Neuronal stem cell (in vitro differentiated cells): Measurements from ENCODE around the gene DECR2.

Experiments used
- DNase-seq: peaks from one replicate; pipeline ENCODE4 v3.0.0-alpha.2; 2013; ENCODE audit warnings: low spot score
- H2AFZ ChIP-seq: one replicate; pipeline ENCODE4 v1.6.1; 2013; ENCODE audit warnings: mild to moderate bottlenecking, low read length, inconsistent platforms
- H2AK5ac ChIP-seq: 2 replicates; pipeline ENCODE4 v1.6.1; 2013; ENCODE audit warnings: low read depth, mild to moderate bottlenecking, inconsistent platforms, low read length, moderate library complexity, mixed read lengths
- H2BK120ac ChIP-seq: 2 replicates; pipeline ENCODE4 v1.6.1; 2013; ENCODE audit warnings: low read depth, mild to moderate bottlenecking, inconsistent platforms, low read length, moderate library complexity, mixed read lengths
- H2BK12ac ChIP-seq: one replicate; pipeline ENCODE4 v1.6.1; 2013; ENCODE audit warnings: low read length, inconsistent platforms
- H2BK15ac ChIP-seq: 2 replicates; pipeline ENCODE4 v1.6.1; 2013; ENCODE audit warnings: mild to moderate bottlenecking, low read length, inconsistent platforms, mixed read lengths
- H2BK5ac ChIP-seq: one replicate; pipeline ENCODE4 v1.6.1; 2013; ENCODE audit warnings: inconsistent platforms, mild to moderate bottlenecking, low read length, moderate library complexity
- H3K14ac ChIP-seq: one replicate; pipeline ENCODE4 v1.6.1; 2013; ENCODE audit warnings: low read length, inconsistent platforms
- H3K18ac ChIP-seq: 2 replicates; pipeline ENCODE4 v1.6.1; 2013; ENCODE audit warnings: low read length, inconsistent platforms
- H3K23ac ChIP-seq: 2 replicates; pipeline ENCODE4 v1.6.1; 2013; ENCODE audit warnings: low read depth, mild to moderate bottlenecking, mixed read lengths, low read length, inconsistent platforms; ENCODE audit not compliant: poor library complexity
- H3K27ac ChIP-seq: replicated peaks from 3 replicates; pipeline ENCODE4 v1.5.1; 2013; ENCODE audit warnings: low read length, inconsistent platforms
- H3K27me3 ChIP-seq, 3 experiments: 2 replicates each; pipeline ENCODE4 v1.6.1; 2013; ENCODE audit warnings: low read length in 3 of 3, mild to moderate bottlenecking in 2 of 3, inconsistent platforms in 1 of 3, low read depth in 1 of 3, mixed read lengths in 1 of 3, moderate library complexity in 1 of 3; ENCODE audit not compliant: control insufficient read depth in 3 of 3, insufficient read depth in 3 of 3
- H3K36me3 ChIP-seq, 2 donors: replicated peaks in 1 of 2; 2 replicates each; pipeline ENCODE4 v1.6.1; 2013; ENCODE audit warnings: low read length in 2 of 2; ENCODE audit not compliant: control insufficient read depth in 2 of 2, insufficient read depth in 2 of 2
- H3K4ac ChIP-seq: 2 replicates; pipeline ENCODE4 v1.6.1; 2013; ENCODE audit warnings: inconsistent platforms, mild to moderate bottlenecking, low read length, moderate library complexity
- H3K4me1 ChIP-seq, 2 donors: 1 replicate in 1 of 2; 2 replicates in 1 of 2; pipeline ENCODE4 v1.6.1; 2013; ENCODE audit warnings: low read length in 2 of 2, low read depth in 1 of 2; ENCODE audit not compliant: control insufficient read depth in 2 of 2, insufficient read depth in 1 of 2
- H3K4me2 ChIP-seq: one replicate; pipeline ENCODE4 v1.6.1; 2013; ENCODE audit warnings: mild to moderate bottlenecking, low read length, inconsistent platforms; ENCODE audit not compliant: insufficient read depth, poor library complexity, severe bottlenecking
- H3K4me3 ChIP-seq, 2 donors: 2 replicates each; pipeline ENCODE4 v1.5.1; 2013; ENCODE audit warnings: low read length in 2 of 2, mild to moderate bottlenecking in 2 of 2, inconsistent platforms in 1 of 2, moderate library complexity in 1 of 2
- H3K79me1 ChIP-seq: one replicate; pipeline ENCODE4 v1.6.1; 2013; ENCODE audit warnings: low read depth, mild to moderate bottlenecking, inconsistent platforms, low read length, moderate library complexity
- H3K9ac ChIP-seq: one replicate; pipeline ENCODE4 v1.6.1; 2013; ENCODE audit warnings: mild to moderate bottlenecking, low read depth, low read length, inconsistent platforms; ENCODE audit not compliant: poor library complexity
- H3K9me3 ChIP-seq, 2 donors: replicated peaks in 1 of 2; 2 replicates each; pipeline versions ENCODE3 to v1.6.1; 2013; ENCODE audit warnings: low read length in 2 of 2, mild to moderate bottlenecking in 2 of 2, inconsistent platforms in 1 of 2, low read depth in 1 of 2, mixed read lengths in 1 of 2, moderate library complexity in 1 of 2; ENCODE audit not compliant: control insufficient read depth in 2 of 2, insufficient read depth in 1 of 2
- H4K8ac ChIP-seq: one replicate; pipeline ENCODE4 v1.6.1; 2013; ENCODE audit warnings: low read depth, mild to moderate bottlenecking, inconsistent platforms, low read length, moderate library complexity
- H4K91ac ChIP-seq: one replicate; pipeline ENCODE4 v1.6.1; 2013; ENCODE audit warnings: low read length, low read depth, mild to moderate bottlenecking, inconsistent platforms; ENCODE audit not compliant: poor library complexity
- WGBS, 2 donors: extraction: QIAGEN DNeasy Blood & Tissue Kit; methylation state at CpG; one replicate each; pipeline ENCODE4 v1.1.7; 2013; ENCODE audit warnings: missing lambda C conversion rate in 2 of 2, mixed read lengths in 1 of 2; ENCODE audit not compliant: insufficient read length in 2 of 2, insufficient replicate concordance in 1 of 2; ENCODE audit errors: extremely low coverage in 2 of 2; 5-methylcytosine and 5-hydroxymethylcytosine counted together

The DECR2 gene

DNA sequence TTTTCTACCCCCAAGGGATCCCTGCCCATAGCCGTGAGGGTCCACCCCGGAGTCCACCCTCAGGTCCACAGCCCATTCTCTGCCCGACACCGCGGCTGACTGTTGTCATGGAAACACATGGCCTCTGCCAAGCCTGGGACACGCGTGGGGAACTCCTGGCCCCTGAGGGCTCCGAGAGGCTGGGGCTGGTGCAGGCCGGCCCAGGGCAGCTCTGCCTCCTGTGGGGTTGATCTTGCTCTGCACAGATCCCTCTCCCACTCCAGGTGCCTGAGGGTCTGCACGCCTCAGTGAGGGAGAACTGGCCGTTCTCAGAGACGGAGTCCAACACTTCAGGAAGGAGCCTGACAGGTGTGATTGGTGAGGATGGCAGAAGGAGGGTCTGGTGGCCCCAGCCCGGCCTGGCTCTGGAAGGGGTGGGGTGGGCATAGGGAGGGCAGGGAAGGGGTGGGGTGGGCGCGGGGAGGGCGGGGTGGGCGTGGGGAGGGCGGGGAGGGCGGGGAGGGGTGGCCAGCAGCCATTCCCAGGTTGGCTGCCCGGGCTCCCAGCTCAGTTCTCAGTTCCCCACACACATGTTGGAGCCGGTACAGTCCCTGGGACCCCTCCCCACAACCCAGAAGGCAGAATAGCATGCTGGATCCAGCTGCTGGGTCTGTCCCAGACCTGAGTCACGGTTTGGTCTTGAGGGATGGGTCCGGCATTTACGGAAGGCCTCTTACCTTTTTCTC lies 37.8 kb upstream of the DECR2 start:
- Histone ChIP-seq H3K27ac (no peak overlapping the region), H3K27me3 (peaks cover 0 to 2% (median 0%) of the 10 kb centered on the region in 3 experiments), H3K79me1 (no peaks in the 10 kb centered on the region), H2BK12ac (no peak overlapping the region), H3K18ac (no peak overlapping the region), H2BK5ac (no peak overlapping the region), H4K8ac (no peak overlapping the region), H2BK15ac (peak overlapping the region; percentile 64), H3K9ac (no peak overlapping the region), H2AFZ (peak overlapping the region; percentile 1), H3K9me3 (no peaks in the 10 kb centered on the region), H3K4me1 (peaks cover 0 to 11% of the 10 kb centered on the region in 2 donors), H3K4ac (no peak overlapping the region), H3K14ac (no peak overlapping the region), H3K4me3 (no peak overlapping the region), H3K23ac (peak overlapping the region; percentile 73), H4K91ac (no peak overlapping the region), H2AK5ac (peak overlapping the region; percentile 98), H2BK120ac (peak overlapping the region; percentile 72), H3K4me2 (no peak overlapping the region), H3K36me3 (peaks cover 21 to 29% of the 10 kb centered on the region in 2 donors)
- DNase-seq, result no peak
- WGBS, 2 donors, result no CpG with 5 or more reads among the region's 24 CpGs

DNA sequence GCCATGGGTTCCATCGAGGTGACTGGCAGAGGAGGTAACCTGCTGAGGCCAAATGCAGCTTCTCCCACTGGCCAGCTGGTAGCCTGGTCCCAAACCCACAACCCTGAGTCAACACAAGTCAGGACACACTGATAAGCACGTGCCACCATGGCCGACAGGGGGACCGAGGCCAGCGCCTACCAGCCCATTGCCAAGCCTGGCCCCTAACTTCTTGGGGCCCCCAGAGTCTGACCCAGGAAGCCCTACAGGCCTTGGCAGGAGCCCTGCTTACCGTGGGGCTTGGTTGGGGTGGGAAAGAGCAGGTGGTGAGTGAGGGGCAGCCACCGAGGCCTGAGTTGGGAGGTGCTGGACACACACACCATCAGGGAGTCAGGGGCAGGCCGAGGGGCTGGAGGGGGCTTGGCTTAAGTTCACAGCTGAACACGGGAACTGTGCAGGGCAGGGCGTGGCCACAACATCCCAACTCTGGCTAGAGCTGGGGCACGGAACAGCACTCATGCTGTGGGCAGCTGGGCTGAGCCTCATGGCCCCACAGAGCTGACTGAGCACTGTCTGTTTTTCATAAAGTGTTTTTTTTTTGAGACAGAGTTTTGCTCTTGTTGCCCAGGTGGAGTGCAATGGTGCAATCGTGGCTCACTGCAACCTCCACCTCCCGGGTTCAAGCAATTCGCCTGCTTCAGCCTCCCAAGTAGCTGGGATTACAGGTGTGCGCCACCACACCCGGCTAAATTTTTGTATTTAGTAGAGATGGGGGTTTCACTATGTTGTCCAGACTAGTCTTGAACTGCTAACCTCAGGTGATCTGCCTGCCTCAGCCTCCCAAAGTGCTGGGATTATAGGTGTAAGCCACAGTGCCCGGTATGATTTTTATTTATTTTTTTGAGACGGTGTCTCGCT lies 36.8 kb upstream of the DECR2 start:
- Histone ChIP-seq H3K4me1 (peaks cover 0 to 13% of the 10 kb centered on the region in 2 donors), H2BK5ac (no peak overlapping the region), H2AFZ (no peak overlapping the region), H3K4me2 (no peak overlapping the region), H3K4ac (no peak overlapping the region), H3K14ac (no peak overlapping the region), H2BK120ac (no peak overlapping the region), H3K79me1 (peaks cover 2% of the 10 kb centered on the region), H3K9ac (no peak overlapping the region), H3K23ac (peak overlapping the region; percentile 8), H3K27me3 (peaks cover 0 to 2% (median 0%) of the 10 kb centered on the region in 3 experiments), H2BK15ac (no peak overlapping the region), H3K4me3 (no peak overlapping the region), H3K36me3 (peaks cover 21 to 38% of the 10 kb centered on the region in 2 donors), H4K8ac (no peak overlapping the region), H3K27ac (no peak overlapping the region), H2BK12ac (no peak overlapping the region), H3K9me3 (no peaks in the 10 kb centered on the region), H2AK5ac (no peak overlapping the region), H3K18ac (peak overlapping the region; percentile 67), H4K91ac (no peak overlapping the region)
- no CpG with 5 or more reads among the region's 19 CpGs for WGBS, 2 donors
- DNase-seq, result no peak

DNA sequence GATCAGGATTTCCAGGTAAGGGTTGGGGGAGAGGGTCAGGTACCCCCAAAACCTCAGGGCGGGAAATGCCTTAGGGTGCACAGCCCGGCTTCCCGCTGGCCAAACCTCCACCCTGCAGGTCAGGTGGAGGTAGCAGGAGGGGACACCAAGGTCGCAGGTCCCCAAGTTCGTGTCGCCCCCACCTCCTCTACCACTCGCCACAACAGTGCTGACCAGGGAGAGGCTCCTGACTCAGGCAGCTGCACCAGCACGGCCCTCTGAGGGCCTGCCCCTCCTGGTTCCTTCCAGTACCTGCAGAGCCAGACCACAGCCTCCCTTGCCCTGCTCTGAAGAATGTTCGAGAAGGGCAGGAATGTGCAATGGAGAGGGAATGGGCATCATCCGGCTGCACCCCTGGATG lies 35.2 kb upstream of the DECR2 start:
- H3K4me3 ChIP-seq, result no peak overlapping the region
- no peak overlapping the region for H2BK12ac ChIP-seq
- DNase-seq, result no peak
- H2AFZ ChIP-seq, result no peak overlapping the region
- peaks cover 4 to 15% of the 10 kb centered on the region in 2 donors for H3K4me1 ChIP-seq
- no peak overlapping the region for H3K14ac ChIP-seq
- H2AK5ac ChIP-seq, result no peak overlapping the region
- H2BK120ac ChIP-seq, result no peak overlapping the region
- no peak overlapping the region for H3K27ac ChIP-seq
- no CpG with 5 or more reads among the region's 10 CpGs for WGBS, 2 donors
- H3K9me3 ChIP-seq, result no peaks in the 10 kb centered on the region
- peaks cover 0 to 2% (median 0%) of the 10 kb centered on the region in 3 experiments for H3K27me3 ChIP-seq
- no peak overlapping the region for H2BK15ac ChIP-seq
- H3K79me1 ChIP-seq, result peaks cover 4% of the 10 kb centered on the region
- no peak overlapping the region for H4K91ac ChIP-seq
- H3K4me2 ChIP-seq, result no peak overlapping the region
- H3K36me3 ChIP-seq, result peaks cover 21 to 43% of the 10 kb centered on the region in 2 donors
- H3K23ac ChIP-seq, result peak overlapping the region; percentile 29
- H3K18ac ChIP-seq, result no peak overlapping the region
- H3K4ac ChIP-seq, result no peak overlapping the region
- H3K9ac ChIP-seq, result no peak overlapping the region
- no peak overlapping the region for H4K8ac ChIP-seq
- no peak overlapping the region for H2BK5ac ChIP-seq

DNA sequence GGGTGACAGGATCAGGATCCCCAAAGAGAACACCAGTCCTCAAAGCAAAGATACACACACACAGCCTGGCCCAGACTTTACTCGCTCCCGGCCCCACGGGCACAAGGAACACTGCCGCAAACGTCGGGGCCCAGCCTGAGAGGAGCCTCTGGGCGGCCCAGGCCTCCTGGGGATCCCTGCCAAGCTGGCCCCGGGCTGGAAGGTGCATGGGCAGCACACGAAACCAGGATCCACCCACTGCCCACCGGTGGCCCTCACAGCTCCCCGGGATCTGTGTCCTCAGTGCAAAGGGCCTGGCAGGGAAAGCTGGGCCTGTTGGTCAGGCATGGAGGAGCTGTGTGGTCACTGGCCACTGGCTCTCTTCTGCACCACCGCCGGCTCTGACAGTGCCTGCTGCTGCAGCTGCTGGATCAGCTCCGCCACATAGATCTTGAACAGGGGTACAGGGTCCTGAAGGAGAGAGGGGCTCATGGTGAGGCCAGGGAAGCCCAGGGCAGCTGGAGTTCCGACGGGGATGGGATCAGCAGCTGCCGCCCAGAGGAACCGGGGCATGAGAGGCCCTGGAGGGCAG lies 34.3 kb upstream of the DECR2 start:
- no CpG with 5 or more reads among the region's 18 CpGs for WGBS, 2 donors

More for the DNA sequence above, 34.3 kb upstream of the DECR2 start:
- H3K4me1 ChIP-seq, result peaks cover 4 to 10% of the 10 kb centered on the region in 2 donors
- no peak overlapping the region for H3K4me3 ChIP-seq
- no peak overlapping the region for H2BK12ac ChIP-seq
- H3K79me1 ChIP-seq, result peaks cover 4% of the 10 kb centered on the region
- H3K23ac ChIP-seq, result no peak overlapping the region
- no peak overlapping the region for H3K18ac ChIP-seq
- H3K9me3 ChIP-seq, result no peaks in the 10 kb centered on the region
- H2BK5ac ChIP-seq, result peak overlapping the region; percentile 66
- H2BK15ac ChIP-seq, result no peak overlapping the region
- H3K4me2 ChIP-seq, result no peak overlapping the region
- H2AK5ac ChIP-seq, result no peak overlapping the region
- no peaks in the 10 kb centered on the region for H3K27me3 ChIP-seq
- no peak overlapping the region for H3K4ac ChIP-seq
- no peak overlapping the region for H4K91ac ChIP-seq
- H3K9ac ChIP-seq, result no peak overlapping the region
- no peak overlapping the region for H4K8ac ChIP-seq
- H2BK120ac ChIP-seq, result no peak overlapping the region
- no peak overlapping the region for H3K14ac ChIP-seq
- H3K27ac ChIP-seq, result no peak overlapping the region
- DNase-seq, result no peak
- H3K36me3 ChIP-seq, result peaks cover 24 to 53% of the 10 kb centered on the region in 2 donors
- H2AFZ ChIP-seq, result no peak overlapping the region
